Muscle layer of colon (tissue), 2 donors: ENCODE measurements around the gene RAPGEF1.
"Not testable (repeated sequence)": the region's sequence is repeated elsewhere in the genome, so short reads cannot be mapped to it uniquely, and the experiment has no call there.

ENCODE experiments used
- H3K27ac ChIP-seq: one replicate; pipeline ENCODE4 v1.7.0; 2013; ENCODE audit warnings: low read depth, mild to moderate bottlenecking, low read length, moderate library complexity
- H3K27me3 ChIP-seq, 2 donors: one replicate each; pipeline ENCODE4 v1.7.0; 2013; ENCODE audit warnings: low read length in 2 of 2, mild to moderate bottlenecking in 2 of 2; ENCODE audit not compliant: insufficient read depth in 2 of 2, control insufficient read depth in 1 of 2
- H3K36me3 ChIP-seq: one replicate; pipeline ENCODE4 v1.7.0; 2013; ENCODE audit warnings: mild to moderate bottlenecking, low read length; ENCODE audit not compliant: insufficient read depth
- H3K4me1 ChIP-seq: one replicate; pipeline ENCODE4 v1.7.0; 2013; ENCODE audit warnings: mild to moderate bottlenecking, low read length; ENCODE audit not compliant: insufficient read depth
- H3K4me3 ChIP-seq, 2 donors: one replicate each; pipeline ENCODE4 v1.7.0; 2013; ENCODE audit warnings: low read length in 2 of 2, low read depth in 1 of 2, mild to moderate bottlenecking in 1 of 2, moderate library complexity in 1 of 2
- H3K9ac ChIP-seq: one replicate; pipeline ENCODE4 v1.7.0; 2013; ENCODE audit warnings: low read length
- H3K9me3 ChIP-seq: one replicate; pipeline ENCODE4 v1.7.0; 2013; ENCODE audit warnings: mild to moderate bottlenecking, low read length
- donor health status: abdominal sarcoma.
- donor health status: Adenocarcinoma of cecum.

The RAPGEF1 gene

GRCh38 chr9:131565369-131565768 lies 174.5 kb downstream of the RAPGEF1 start:
- no peaks in the 10 kb centered on the region for H3K36me3 ChIP-seq
- H3K4me1 ChIP-seq = no peaks in the 10 kb centered on the region
- H3K9ac ChIP-seq = no peak overlapping the region
- no peaks in the 10 kb centered on the region for H3K9me3 ChIP-seq
- H3K4me3 ChIP-seq = no peak overlapping the region
- no peaks in the 10 kb centered on the region for H3K27me3 ChIP-seq
- no peak overlapping the region for H3K27ac ChIP-seq

GRCh38 chr9:131562032-131562959 lies 177.6 kb downstream of the RAPGEF1 start:
- Histone ChIP-seq H3K9me3 (no peaks in the 10 kb centered on the region), H3K4me1 (no peaks in the 10 kb centered on the region), H3K27me3 (no peaks in the 10 kb centered on the region), H3K36me3 (no peaks in the 10 kb centered on the region), H3K9ac (no peak overlapping the region), H3K27ac (no peak overlapping the region), H3K4me3 (no peak overlapping the region)

- no peak overlapping the region for H3K4me3 ChIP-seq
- H3K27ac ChIP-seq = no peak overlapping the region
- no peak overlapping the region for H3K9ac ChIP-seq
- H3K36me3 ChIP-seq = no peaks in the 10 kb centered on the region
- no peaks in the 10 kb centered on the region for H3K4me1 ChIP-seq
- H3K27me3 ChIP-seq = peaks cover 0 to 13% of the 10 kb centered on the region in 2 donors
- no peaks in the 10 kb centered on the region for H3K9me3 ChIP-seq
These were observed 180.4 kb downstream of the RAPGEF1 start for GRCh38 chr9:131559421-131560000.

DNA sequence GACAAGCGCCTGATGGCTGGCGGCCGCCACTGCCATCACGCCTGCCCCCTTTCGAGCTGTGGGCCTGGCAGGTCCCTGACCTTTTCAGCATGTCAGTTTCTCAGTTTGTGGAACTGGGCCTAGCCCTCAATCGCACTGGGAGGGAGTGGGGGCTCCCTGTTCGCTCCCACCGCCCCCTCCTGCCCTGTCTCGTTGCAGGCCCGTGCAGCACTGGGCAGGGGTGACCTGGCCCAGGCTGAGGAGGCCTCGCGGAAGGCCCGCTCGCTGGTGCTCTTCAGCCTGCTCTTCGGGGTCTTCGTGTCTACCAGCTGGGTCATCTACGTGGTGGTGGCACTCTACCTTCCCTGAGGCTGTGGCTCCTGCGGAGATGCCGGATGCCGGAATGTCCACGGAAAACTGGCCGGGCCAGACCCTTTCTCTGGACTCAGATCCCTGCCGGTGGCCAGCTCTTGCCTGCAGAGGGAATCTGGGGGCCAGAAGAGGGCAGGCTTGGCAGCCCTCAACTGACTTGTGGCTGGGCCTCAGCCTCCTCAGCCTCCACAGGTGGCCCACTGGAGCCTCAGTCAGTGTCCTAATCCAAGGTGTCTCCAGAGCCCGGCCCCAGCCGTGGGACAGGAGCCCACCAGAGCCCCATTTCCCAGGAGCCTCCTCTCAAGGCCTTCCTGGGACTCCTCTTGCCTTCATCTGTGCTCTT lies 181.9 kb downstream of the RAPGEF1 start:
- Histone ChIP-seq H3K4me3 (no peak overlapping the region), H3K27ac (no peak overlapping the region), H3K36me3 (no peaks in the 10 kb centered on the region), H3K27me3 (peaks cover 14 to 23% of the 10 kb centered on the region in 2 donors), H3K4me1 (no peaks in the 10 kb centered on the region), H3K9me3 (no peaks in the 10 kb centered on the region), H3K9ac (no peak overlapping the region)

- no peak overlapping the region for H3K9ac ChIP-seq
- H3K36me3 ChIP-seq = no peaks in the 10 kb centered on the region
- no peak overlapping the region for H3K4me3 ChIP-seq
- H3K27me3 ChIP-seq = peaks cover 16 to 24% of the 10 kb centered on the region in 2 donors
- no peak overlapping the region for H3K27ac ChIP-seq
- H3K4me1 ChIP-seq = no peaks in the 10 kb centered on the region
- H3K9me3 ChIP-seq = no peaks in the 10 kb centered on the region
These were observed 183.8 kb downstream of the RAPGEF1 start for GRCh38 chr9:131555841-131556673.

GRCh38 chr9:131554843-131555351 lies 185.0 kb downstream of the RAPGEF1 start:
- H3K27ac ChIP-seq = no peak overlapping the region
- peaks cover 16 to 24% of the 10 kb centered on the region in 2 donors for H3K27me3 ChIP-seq
- H3K4me3 ChIP-seq = no peak overlapping the region
- H3K9ac ChIP-seq = no peak overlapping the region
- H3K4me1 ChIP-seq = no peaks in the 10 kb centered on the region
- no peaks in the 10 kb centered on the region for H3K9me3 ChIP-seq
- H3K36me3 ChIP-seq = no peaks in the 10 kb centered on the region

DNA sequence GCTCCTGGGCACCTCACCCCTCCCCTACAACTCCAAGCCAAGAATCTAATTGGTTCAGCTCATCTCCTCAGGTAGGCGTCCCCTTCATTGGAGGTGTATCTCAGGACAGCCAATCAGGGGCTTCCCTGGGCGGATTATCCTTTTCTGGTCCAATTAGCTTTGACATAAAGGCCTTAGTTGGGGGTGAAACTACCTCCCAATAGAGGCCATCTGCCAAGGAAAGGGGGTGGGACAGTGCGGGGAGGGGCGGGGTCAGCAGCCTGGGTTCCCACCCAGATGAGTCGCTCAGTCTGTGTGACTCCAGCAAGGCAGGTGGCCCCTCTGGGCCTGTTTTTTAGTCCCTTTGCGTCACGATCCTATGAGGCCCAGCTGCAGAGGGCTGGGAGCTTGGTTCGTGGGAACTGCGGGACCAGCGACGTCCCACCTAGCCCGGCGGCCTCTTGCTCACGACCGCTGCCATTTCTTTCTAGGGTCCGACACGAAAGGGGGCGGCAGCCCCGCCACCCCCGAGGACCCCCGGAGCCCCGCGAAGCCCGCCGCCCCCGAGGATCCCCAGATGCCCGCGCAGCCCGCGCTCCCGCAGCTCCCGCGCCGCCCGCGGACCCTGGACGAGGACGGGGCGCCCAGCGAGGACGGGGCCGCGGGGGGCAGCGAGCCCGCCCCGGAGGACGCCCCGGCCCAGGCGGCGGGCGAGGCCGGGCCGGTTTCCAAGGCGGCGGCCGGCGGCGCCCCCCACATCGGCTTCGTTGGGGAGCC lies 185.6 kb downstream of the RAPGEF1 start:
- Histone ChIP-seq H3K9me3 (no peaks in the 10 kb centered on the region), H3K9ac (no peak overlapping the region), H3K36me3 (no peaks in the 10 kb centered on the region), H3K27me3 (peaks cover 16 to 24% of the 10 kb centered on the region in 2 donors), H3K4me3 (no peak overlapping the region), H3K4me1 (no peaks in the 10 kb centered on the region), H3K27ac (no peak overlapping the region)

GRCh38 chr9:131552030-131552429 lies 187.8 kb downstream of the RAPGEF1 start:
- Histone ChIP-seq H3K27me3 (peaks cover 16 to 24% of the 10 kb centered on the region in 2 donors), H3K9ac (no peak overlapping the region), H3K9me3 (no peaks in the 10 kb centered on the region), H3K27ac (no peak overlapping the region), H3K4me1 (no peaks in the 10 kb centered on the region), H3K36me3 (no peaks in the 10 kb centered on the region), H3K4me3 (no peak overlapping the region)

DNA sequence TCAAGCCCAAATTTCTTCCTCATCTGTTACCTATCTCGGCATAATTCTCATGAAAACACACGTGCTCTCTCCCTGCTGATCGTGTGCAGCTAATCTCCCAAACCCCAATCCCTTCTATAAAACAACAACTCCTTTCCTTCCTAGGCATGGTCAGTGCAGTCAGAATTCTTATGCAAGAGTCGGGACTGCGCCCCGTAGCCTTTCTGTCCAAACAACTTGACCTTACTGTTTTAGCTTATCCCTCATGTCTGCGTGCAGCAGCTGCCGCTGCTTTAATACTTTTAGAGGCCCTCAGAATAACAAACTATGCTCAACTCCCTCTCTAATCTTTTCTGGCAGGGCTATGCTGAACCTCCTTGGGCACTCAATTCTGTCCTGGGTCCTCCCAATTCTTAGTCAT lies 189.4 kb downstream of the RAPGEF1 start:
- not testable (repeated sequence) for H3K4me1 ChIP-seq, H3K9me3 ChIP-seq, H3K4me3 ChIP-seq, H3K9ac ChIP-seq, H3K27ac ChIP-seq, H3K36me3 ChIP-seq
- peaks cover 16 to 34% of the 10 kb centered on the region in 2 donors for H3K27me3 ChIP-seq

GRCh38 chr9:131549186-131549585 lies 190.7 kb downstream of the RAPGEF1 start:
- H3K9me3 ChIP-seq = not testable (repeated sequence)
- peaks cover 19 to 32% of the 10 kb centered on the region in 2 donors for H3K27me3 ChIP-seq

More at GRCh38 chr9:131549186-131549585, 190.7 kb downstream of the RAPGEF1 start:
- not testable (repeated sequence) for H3K27ac ChIP-seq, H3K4me3 ChIP-seq, H3K9ac ChIP-seq, H3K4me1 ChIP-seq, H3K36me3 ChIP-seq
